Measurements from ENCODE around the gene TMEM179. TPM values are rescaled to one million over a fixed set of nuclear protein-coding genes. Genes with fewer than 3 reads are reported as not detected.
A peak's percentile ranks its signal among the peaks of the same experiment; 100 is the strongest.

TMEM179 gene
- total RNA-seq, 1 donor: not detected

- TF ChIP-seq, protein P1, sequence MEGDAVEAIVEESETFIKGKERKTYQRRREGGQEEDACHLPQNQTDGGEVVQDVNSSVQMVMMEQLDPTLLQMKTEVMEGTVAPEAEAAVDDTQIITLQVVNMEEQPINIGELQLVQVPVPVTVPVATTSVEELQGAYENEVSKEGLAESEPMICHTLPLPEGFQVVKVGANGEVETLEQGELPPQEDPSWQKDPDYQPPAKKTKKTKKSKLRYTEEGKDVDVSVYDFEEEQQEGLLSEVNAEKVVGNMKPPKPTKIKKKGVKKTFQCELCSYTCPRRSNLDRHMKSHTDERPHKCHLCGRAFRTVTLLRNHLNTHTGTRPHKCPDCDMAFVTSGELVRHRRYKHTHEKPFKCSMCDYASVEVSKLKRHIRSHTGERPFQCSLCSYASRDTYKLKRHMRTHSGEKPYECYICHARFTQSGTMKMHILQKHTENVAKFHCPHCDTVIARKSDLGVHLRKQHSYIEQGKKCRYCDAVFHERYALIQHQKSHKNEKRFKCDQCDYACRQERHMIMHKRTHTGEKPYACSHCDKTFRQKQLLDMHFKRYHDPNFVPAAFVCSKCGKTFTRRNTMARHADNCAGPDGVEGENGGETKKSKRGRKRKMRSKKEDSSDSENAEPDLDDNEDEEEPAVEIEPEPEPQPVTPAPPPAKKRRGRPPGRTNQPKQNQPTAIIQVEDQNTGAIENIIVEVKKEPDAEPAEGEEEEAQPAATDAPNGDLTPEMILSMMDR (IDR thresholded peaks at IDR 0.05; ENCODE audit: insufficient read depth, low read depth, low read length): no peak
- DNase-seq (ENCODE audit: low read depth): no peak
- no peak overlapping the region for H3K4me3 ChIP-seq (ENCODE audit: low read depth, low read length)
These were observed 58.5 kb downstream of the TMEM179 start for GRCh38 chr14:104545942-104546501.

DNA sequence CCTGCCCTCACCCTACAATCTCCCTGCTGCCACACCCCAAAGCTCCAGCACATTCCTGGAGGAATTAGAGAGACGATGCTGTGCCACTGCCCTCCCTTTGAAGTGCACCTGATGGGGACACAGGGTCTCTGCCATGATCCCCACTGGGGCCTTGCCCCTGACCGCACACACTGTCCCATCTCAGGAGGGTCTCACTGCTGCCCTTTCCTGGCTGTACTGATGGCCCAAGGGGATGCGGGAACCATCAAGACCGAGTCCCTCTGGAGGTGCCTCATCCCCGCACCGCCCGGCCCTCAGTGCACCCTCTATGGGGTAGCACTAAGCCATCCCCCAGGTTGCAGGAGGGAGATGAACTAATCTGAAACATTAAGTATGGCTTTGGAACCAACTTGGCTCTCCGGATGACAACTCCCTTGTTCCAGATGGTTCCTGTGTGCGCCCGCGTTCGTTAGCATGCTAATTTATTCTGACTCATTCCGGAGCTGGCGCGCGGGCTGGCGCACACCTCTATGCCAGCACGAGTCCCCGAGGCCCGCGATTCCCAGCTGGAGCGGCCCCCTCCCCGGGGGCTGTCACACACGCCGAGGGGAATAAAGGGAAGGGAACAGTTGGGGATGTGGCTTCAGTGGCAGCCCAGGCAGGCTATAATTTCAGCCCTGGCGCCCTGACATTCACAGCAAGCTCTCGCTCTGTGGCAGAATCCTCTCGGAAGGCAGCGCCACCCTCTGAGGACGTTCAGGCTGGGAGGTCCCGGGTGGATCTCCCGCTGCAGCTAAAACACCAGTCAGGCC lies 59.2 kb downstream of the TMEM179 start:
- no peak for DNase-seq (ENCODE audit: low read depth)
- TF ChIP-seq, protein P1 (IDR thresholded peaks at IDR 0.05; ENCODE audit: insufficient read depth, low read depth, low read length): no peak
- no peak overlapping the region for H3K4me3 ChIP-seq (ENCODE audit: low read depth, low read length)

- DNase-seq (ENCODE audit: low read depth): no peak
- TF ChIP-seq, protein P1 (IDR thresholded peaks at IDR 0.05; ENCODE audit: insufficient read depth, low read depth, low read length): no peak
- H3K4me3 ChIP-seq (ENCODE audit: low read depth, low read length): no peak overlapping the region
These were observed 60.1 kb downstream of the TMEM179 start for GRCh38 chr14:104544362-104544961.

DNA sequence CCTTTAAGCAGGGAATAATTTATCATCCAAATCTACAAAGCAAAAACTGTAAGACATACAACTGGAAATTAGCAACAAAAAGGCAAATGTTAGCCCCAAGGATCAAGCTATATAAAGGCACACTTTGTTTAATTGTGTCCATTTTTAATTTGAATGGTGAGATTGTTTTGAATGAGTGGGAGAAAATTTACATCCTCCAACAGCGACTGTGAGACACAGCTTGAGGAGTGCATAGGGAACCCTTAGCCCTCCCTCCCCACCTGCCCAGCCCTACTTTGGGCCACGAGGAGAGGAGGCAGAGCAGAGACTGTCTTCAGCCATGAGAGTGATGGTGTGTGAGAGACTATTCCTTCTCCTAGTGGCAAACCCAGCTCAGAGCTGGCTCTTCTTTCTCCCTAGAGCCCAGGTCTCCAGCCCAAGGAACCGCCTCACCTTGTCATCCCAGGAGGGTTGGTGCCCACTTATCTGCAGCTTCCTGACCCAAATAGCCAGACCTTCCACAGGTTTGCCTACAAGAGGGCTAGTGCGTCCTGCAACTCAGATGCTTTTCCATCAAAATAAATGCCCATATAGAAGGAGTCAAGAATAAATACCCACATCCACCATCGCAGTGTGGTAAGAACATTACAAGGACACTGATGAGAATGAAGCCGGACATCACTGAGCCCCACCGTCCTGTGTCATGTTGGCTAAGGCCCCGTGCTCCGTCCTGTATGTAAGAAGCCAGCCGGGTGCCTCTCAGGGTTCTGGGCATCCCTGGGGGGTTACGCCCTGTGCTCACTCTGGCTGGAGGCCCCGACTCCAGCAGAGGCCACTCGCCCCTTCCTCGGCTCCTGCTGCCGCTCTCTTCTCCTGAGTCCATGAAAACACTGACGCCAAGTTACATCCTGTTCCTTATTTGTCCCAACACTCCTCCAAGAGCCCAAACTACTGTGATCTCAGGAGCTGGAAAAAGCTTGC lies 61.4 kb downstream of the TMEM179 start:
- no peak for DNase-seq (ENCODE audit: low read depth)
- no peak overlapping the region for H3K4me3 ChIP-seq (ENCODE audit: low read depth, low read length)
- TF ChIP-seq, protein P1 (IDR thresholded peaks at IDR 0.05; ENCODE audit: insufficient read depth, low read depth, low read length): no peak

GRCh38 chr14:104541905-104542465 lies 62.6 kb downstream of the TMEM179 start:
- H3K4me3 ChIP-seq (ENCODE audit: low read depth, low read length): no peak overlapping the region
- TF ChIP-seq, protein P1 (IDR thresholded peaks at IDR 0.05; ENCODE audit: insufficient read depth, low read depth, low read length): no peak
- peak; percentile 2 for DNase-seq (ENCODE audit: low read depth)

Other genes starting within 250 kb of the TMEM179 start
- not detected in 2 replicates for gene C14orf180, start 25.0 kb downstream of the TMEM179 start, total RNA-seq
- 47.0 and 68.7 TPM in 2 replicates for gene INF2, start 84.8 kb upstream of the TMEM179 start, total RNA-seq
- gene ADSS1, start 119.5 kb upstream of the TMEM179 start, total RNA-seq: 1.3 and 4.3 TPM in 2 replicates
- gene SIVA1, start 148.4 kb upstream of the TMEM179 start, total RNA-seq: 67.8 and 73.8 TPM in 2 replicates
- 233 and 261 TPM in 2 replicates for gene AKT1, start 191.0 kb upstream of the TMEM179 start, total RNA-seq
- gene ZBTB42, start 196.3 kb upstream of the TMEM179 start, total RNA-seq: 3.5 and 4.3 TPM in 2 replicates